ENCODE data around the gene EBF3.

EBF3 gene

DNA sequence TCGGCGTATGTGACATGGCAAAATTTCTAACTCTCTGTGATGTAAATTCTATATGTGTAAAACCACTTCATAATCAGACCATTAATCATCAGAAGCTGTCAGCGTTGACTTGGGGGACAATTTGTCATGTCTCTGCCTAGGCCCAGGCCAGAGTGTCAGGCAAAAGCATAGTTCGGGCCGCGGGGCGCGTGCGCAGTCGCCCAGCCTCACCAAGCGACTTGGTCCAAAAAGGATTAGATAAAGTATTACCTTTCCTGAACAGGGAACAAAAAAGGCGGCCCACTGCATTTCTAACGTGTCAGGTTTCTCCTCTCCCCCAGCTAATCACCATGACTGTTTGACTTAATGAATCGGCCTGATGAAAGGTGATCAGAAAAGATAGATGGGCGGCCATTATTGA is 114.2 kb downstream of the EBF3 start:
- no peak for DNase-seq

- no peak for DNase-seq
These were observed 114.7 kb downstream of the EBF3 start for GRCh38 chr10:129849452-129849750.

DNA sequence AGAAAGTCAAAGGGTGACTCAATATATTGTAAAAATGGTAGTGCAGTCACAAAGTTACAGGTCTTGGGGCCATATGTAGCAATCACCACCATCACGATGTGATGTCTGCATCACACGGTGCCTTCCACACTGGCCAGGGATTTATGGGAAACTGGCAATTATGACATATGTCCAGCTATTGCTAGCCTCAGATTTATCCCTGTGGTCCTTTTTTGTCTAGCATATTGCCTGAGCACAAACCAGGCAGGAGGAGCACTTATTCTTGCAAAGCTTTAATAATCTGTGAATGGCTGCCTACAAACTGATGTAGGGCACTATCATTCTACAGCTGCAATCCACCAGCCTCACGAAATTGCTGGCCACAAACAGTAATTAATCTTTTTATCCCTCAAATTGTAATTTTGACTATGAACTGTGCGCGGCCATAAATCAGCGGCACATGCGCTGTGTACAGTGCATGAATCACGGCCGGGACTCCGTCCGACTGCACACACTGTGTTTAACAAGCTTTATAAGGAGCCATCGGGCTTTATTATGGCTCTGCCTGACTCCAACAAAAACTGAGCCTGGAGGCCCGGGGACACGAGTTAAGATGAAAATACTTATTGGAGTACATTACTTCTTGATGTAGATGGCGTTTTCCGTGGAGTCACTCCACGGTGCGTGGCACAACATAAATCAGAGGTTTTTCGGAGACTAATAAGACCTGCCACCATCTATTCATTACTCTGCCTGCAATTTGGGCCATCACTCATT is 115.2 kb downstream of the EBF3 start:
- no peak for DNase-seq

DNA sequence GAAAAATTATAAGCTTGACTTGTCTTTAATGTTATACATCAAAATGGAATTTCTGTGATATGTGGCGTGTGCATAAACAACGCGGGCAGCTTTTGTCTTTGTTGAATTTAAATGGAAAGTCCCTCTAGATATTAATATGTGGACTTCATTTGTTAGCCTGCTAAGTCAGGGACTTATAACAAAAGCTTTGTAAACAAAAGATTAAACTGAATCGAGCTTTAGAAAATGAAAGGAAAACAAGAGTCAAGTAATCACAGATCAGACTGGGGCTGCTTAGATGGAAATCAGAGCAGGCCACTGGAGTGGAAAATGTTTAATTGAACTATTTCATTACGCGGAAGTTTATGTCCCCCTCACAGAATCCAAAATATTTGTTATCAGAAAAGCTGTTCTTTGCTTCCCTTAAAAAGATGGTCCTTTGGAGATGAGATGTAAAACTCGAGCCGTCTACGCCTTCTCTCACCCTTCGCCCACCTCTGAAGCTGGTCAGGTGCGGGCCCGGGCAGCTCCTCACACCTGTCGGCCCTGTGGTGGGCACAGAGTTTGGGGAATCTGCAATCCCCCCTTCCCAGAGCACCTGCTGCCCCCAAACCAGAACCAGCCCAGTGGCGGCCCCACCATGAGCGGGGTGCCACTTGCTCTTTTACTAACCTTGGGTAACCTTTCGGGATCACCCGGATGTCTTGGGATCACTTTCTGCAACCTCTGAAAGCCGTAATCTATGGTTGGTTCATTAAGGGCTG is 116.2 kb downstream of the EBF3 start:
- no peak for DNase-seq

- DNase-seq = no peak
These were observed 117.1 kb downstream of the EBF3 start for GRCh38 chr10:129846991-129847391.

DNA sequence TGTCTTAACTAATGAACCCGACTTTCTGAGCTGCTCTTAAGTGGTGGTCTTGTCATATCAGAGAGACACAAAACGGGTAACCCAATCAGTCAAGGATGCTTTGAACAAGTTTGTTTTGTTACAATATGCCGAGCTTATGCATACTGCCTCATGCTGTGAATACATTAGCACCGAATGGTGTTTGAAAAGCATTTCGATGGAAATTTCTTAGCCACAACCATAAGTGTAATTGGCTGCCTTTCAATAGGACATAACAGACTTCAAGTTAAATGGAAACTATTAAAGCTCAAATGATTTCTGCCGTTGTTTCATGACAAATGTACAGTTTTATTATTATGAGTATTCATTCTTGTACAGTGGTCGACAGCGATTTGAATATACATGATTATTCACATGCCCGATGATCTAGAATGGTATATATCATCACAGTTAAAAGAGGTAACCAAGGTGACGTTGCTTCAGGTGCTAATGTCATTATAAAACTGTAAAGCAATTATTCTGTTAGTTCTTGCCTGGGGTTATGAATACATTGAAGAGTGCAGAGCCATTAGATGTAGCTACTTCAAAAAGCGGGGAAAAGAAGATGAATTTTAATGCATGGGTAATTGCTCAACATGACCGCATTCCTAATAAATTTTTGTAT is 118.8 kb downstream of the EBF3 start:
- DNase-seq = no peak

DNA sequence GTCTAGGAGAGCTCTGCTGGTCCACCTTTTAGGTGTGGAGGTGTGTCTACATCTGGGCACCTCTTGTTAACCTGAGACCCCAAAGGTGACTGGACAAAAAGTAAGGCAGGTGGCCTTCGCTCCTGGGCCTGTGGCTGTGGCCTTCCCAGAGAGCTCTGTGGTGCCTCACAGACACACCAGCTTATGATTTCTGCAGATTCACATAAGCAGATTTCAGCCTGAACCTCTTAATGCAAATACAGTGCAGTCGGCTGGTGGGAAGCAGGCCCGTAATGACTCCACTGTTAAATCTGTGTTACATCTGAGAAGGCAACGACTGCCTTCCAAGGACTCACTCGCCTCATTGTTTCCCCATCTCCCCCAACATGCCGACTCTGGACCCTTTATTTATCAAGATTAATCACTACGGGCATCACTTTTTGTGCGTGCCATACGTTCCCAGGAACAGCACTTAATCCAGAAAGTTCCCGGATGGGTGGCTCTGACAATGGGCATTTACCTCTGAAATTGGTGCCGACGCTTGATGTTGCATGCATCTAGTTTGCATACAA is 119.8 kb downstream of the EBF3 start:
- no peak for DNase-seq

- DNase-seq = no peak
These were observed 120.4 kb downstream of the EBF3 start for GRCh38 chr10:129843702-129844101.

GRCh38 chr10:129843131-129843541 is 120.9 kb downstream of the EBF3 start:
- DNase-seq = no peak

GRCh38 chr10:129842031-129842430 is 122.0 kb downstream of the EBF3 start:
- no peak for DNase-seq

DNA sequence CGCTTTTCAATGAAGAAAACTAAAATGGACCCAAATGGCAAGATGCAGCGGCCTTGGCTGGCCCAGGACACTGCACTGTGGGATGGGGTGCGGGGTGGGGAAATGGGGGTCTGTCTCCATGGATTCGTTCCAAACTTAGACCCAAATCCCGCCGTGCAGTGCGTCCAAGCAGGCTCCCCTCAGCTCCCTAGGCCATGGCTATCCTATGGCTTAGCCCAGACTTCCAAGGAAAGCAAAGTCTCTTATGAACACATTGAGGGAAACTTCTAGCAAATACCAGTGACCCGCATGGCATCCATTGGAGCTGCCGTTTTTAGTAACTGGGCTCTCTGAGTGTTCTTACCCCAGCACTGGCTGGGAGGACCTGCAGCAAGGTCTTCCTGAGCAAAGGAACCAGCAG is 122.5 kb downstream of the EBF3 start:
- DNase-seq = no peak

DNA sequence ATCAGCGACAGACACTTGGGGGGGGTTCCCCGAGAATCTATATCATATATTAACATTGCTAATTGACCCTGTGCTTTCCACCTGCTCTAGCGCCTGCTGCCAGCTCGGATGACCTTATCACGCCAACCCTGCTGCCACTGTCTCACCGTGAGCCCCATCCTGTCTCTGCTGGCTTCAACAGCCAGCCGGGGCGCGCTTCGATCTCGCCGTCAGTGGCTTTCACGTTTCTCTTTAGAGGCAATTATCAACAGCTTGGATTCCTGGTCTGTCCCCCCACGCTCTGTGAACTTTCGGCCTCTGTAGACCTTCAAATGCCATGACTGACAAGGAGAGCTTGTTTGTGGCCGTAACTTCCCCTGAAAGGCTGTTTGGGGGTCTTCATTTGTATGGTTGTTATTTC is 123.0 kb downstream of the EBF3 start:
- no peak for DNase-seq

- no peak for DNase-seq
These were observed 123.9 kb downstream of the EBF3 start for GRCh38 chr10:129840196-129840590.

DNA sequence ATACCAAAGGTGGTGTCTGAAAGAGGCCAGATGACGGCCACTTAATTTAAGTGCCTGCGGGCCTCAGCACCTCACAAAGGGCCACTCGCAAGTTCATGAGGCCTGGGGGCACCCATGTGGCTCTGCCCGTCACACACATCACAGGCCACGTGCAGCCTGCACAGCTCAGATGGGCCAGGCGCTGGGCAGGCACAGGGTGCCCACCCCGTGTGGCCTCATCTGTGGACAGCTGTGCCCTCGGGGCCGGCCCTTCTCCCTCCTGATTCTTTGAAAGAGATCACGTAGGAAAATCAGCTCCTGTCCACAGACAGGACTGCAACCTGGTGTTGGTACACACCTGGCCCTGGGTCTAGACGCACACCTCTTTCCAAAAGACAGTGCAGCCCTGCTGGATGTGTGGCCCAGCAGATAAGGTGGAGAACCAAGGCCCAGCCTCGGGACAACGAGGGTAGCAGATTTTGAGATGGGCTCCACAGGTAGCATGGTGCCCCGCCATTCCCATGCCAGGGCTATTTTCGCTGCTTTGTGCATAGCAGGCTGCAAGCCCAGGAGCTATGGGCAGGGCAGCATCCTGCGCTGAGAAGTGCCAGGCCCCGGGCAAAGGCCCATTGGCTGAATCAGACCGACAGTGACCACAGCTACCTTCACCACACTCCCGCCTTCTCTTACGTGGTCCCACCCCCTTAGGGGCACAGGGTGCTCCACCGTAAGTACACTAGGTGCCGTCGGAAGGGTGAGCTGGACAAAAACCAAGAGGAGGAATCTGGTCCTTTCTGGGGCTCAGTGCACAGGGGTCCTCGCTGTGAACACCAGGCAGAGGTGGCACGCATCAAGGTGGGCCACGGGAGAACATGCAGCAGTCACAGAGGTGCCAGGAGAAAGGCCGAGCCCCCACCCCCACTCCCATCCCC is 124.5 kb downstream of the EBF3 start:
- DNase-seq = no peak

- no peak for DNase-seq
These were observed 125.3 kb downstream of the EBF3 start for GRCh38 chr10:129838794-129839193.

DNA sequence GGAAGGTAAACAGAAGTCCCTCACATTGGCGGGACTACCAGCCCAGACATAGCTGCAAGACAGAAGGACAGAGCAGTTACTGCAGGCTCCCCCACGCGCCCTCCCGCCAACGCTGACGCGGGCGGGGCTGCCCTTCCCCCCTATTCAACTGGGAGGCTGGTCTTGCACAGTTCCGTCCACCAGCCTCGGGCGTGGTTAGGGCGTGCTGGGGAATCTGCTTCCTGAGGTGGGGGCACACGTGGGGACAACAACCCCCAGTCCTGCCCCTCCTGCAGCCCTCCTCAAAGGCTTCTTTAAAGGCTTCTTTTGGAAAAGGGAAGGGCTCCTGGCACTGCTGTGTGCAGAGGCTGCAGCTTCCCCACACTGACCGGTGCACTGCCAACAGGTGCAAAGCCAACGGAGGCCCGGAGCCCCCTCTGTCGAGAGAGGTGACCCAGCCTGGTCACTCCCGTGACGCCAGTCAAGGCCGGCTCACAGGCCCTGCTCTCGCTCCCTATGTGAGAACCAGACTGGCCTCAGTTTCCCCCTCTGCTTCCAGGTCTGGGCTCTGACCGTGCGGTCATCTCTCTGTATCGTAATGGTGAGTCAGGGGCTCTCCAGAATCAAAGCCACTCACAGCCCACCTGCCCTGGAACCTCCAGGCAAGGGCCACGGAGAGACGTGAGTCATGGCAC is 126.0 kb downstream of the EBF3 start:
- no peak for DNase-seq

DNA sequence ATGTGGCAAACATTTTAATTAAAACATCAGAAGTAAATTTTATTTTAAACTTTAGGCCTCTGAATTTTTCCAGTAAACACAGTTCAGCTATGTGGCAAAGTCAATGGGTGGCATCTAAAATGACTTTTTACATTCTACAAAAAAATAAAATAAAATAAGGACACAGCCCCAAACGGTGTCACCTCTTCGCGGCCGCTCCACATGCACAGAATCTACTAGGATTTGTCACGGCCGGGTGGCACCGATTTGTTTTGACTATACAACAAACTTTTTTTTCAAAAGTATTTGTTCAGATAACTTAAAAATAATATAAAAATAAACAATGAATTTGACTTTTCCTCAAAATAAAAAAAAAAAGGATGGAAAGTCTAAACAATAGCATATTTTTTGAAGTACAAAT is 127.8 kb downstream of the EBF3 start:
- DNase-seq = no peak

GRCh38 chr10:129833994-129834739 is 129.9 kb downstream of the EBF3 start:
- DNase-seq = no peak

DNA sequence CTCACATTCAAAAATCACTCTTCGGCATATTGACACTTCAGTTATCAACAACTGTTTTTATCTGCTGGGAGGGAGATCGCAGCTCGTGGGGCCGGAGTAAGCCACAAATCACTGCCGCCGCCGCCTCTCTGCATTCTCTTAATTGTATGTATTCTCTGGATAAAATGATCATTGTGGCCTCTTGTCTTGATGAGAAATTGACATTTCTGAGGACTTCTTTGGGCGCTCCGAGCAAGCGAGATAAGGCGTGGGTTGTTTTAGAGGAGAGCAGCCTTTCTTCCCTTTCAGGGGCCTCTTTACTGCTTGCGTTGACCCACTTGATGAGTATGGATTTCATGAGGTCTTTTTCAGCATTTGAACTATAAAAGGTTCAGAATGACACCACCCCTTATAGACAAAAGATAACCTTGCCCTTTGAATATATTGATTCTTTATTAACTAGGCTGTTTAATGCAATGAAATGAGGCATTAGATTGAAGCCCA is 130.6 kb downstream of the EBF3 start:
- no peak for DNase-seq

GRCh38 chr10:129832573-129833467 is 131.3 kb downstream of the EBF3 start:
- DNase-seq = no peak
